SK-N-SH (cell line): Measurements from ENCODE around the gene DTNA.

Source experiments
- CHD2 ChIP-seq: fragments of 150-350 bp; IDR thresholded peaks from 2 replicates; pipeline ENCODE4 v1.6.1; 2018; ENCODE audit warnings: low read length; ENCODE audit not compliant: partially characterized antibody
- CTCF ChIP-seq: fragments of 200-600 bp; sonication (generic); IDR thresholded peaks from 2 replicates; pipeline ENCODE4 v1.6.1; 2017; ENCODE audit warnings: antibody characterized with exemption, mild to moderate bottlenecking, moderate library complexity
- EP300 ChIP-seq, 2 experiments: IDR thresholded peaks; 2 replicates each; pipeline versions ENCODE4 v1.4.0 to v1.6.1; 2012; ENCODE audit warnings: borderline replicate concordance in 1 of 2, low read depth in 1 of 2, low read length in 1 of 2
- GABPA ChIP-seq: IDR thresholded peaks from 2 replicates; pipeline ENCODE4 v1.4.0; 2012; ENCODE audit warnings: low read depth, mild to moderate bottlenecking
- POLR2AphosphoS5 ChIP-seq: IDR thresholded peaks from 2 replicates; pipeline ENCODE4 v1.6.1; 2012; ENCODE audit warnings: low read depth, low read length
- RAD21 ChIP-seq: IDR thresholded peaks from 2 replicates; pipeline ENCODE4 v1.6.1; 2012; ENCODE audit warnings: mild to moderate bottlenecking, low read length
- RCOR1 ChIP-seq: fragments of 150-350 bp; IDR thresholded peaks from 2 replicates; pipeline ENCODE4 v1.6.1; 2017; ENCODE audit warnings: antibody characterized with exemption, low read length
- RXRA ChIP-seq: IDR thresholded peaks from 2 replicates; pipeline ENCODE4 v1.4.0; 2012; ENCODE audit warnings: low read depth, mild to moderate bottlenecking, borderline replicate concordance
- TAF1 ChIP-seq: IDR thresholded peaks from 2 replicates; pipeline ENCODE4 v1.6.1; 2012; ENCODE audit warnings: low read depth, mild to moderate bottlenecking, low read length, moderate library complexity, borderline replicate concordance
- TCF12 ChIP-seq: IDR thresholded peaks from 2 replicates; pipeline ENCODE4 v1.4.0; 2012
- USF1 ChIP-seq: IDR thresholded peaks from 2 replicates; pipeline ENCODE4 v1.4.0; 2012; ENCODE audit warnings: low read depth, borderline replicate concordance

- TF ChIP-seq CTCF (no peak), RAD21 (no peak), POLR2AphosphoS5 (no peak), RCOR1 (no peak), GABPA (no peak), USF1 (no peak), RXRA (no peak), CHD2 (no peak), TAF1 (no peak), TCF12 (no peak), EP300 (IDR thresholded peaks at IDR 0.05; ENCODE audit: borderline replicate concordance in 1 of 2, low read depth in 1 of 2, low read length in 1 of 2) (no peak)
Observed at GRCh38 chr18:34773378-34773777, 63.3 kb downstream of the DTNA start.
